NCI-H526 treated with DMSO at 0.1 percent for 48 hours (cell line): ENCODE data around the gene SGCE.

ENCODE experiments used
- DNase-seq: peaks from one replicate; lab custom pipeline; 2025; lab: John Stamatoyannopoulos, UW

The SGCE gene

DNA sequence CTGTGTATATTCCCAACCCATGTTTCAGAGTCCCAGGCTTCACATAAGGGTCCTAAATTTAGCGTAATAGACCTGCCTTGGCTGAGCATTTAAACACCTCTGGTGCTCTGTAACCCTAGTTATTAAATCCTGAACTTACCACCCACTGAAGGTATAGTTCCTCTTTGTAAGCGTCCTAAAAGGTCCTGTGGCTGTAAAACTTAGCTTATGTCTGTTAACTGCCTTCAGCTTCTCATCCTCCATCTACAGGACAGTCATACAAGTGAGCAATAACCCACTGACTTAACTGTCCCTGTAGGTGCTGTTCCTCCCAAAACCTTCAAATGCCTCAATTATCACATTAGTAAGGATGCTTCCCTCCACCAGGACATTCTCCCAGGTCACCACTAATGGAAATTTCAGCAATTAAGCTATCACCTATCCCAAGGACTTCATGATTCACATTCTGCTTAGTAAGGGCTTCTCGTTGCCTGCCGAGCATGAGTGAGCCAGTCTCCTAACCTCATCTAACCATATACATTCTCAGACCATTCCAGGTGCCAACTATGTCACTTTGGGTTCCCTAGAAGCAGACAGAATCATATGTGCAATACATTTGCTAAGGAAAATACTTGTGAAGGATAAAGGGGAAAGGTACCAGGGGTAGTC lies 90.6 kb downstream of the SGCE start:
- no peak for DNase-seq

DNA sequence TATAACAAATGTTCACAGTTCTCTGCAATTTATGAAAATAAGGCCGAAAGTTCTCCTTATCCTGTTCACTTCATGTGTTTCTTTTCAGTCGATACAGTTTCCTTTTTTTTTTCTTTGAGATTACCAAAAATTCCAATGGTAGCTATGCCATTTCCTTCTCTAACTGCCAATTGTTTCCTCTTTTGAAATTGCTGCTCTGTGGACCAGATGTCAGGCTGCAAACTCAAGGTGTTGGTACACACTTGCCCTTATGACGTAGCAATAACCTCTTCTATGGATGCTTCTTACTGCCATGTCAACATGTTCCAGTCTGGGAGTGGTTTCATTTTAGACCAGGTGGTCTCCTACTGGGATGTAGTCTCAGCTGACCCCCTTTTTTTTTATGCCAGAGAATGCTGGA lies 93.4 kb downstream of the SGCE start:
- no peak for DNase-seq

DNA sequence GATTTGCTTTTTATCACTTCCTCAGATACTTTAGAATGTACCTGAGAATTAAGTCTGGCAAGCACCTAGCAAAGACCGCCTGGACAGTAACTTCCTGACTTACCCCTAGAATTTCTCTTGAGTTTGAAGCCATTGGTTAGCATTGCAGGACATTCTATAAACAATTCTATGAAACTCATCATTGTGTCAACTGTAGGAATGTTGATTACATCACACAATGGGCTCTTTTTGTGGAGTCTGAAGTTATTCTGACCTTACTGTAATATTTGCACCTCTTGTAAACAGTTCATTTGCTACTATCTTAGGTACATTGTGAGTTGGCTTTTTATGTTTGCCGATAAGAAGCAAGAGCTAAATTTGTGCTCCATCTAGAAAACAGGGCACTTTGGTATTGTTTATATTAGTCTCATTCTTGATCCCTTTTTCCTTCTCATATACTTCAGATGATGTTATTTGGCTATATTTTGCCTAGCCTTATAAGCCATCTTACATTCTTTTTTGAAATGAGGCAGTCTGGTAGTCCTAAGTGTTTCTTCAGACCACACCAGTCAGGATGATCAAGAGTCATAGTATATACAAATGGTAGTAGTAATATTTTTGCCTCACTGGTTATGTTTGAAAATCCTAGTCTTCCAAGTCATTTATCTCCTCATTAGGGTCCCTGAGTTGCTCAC lies 94.0 kb downstream of the SGCE start:
- DNase-seq = no peak

DNA sequence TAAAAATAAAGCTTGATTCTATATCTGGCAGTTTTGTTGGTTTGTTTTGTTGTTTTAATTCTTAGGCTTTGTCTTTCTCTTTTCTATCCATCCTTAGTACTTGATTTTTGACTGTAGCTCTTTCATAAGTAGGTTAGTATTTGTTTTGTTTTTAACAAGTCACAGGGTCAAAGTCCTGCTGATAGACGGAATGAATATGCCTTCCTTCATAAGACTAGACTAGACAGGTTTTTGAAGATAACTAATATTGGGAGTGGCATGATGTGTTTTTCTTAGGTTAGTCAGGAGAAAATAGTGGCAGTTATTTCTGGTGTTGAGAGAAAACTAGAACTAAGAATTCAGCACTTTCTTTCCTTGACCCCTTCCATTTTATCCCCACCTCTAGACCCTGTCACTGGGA lies 96.0 kb downstream of the SGCE start:
- no peak for DNase-seq

DNA sequence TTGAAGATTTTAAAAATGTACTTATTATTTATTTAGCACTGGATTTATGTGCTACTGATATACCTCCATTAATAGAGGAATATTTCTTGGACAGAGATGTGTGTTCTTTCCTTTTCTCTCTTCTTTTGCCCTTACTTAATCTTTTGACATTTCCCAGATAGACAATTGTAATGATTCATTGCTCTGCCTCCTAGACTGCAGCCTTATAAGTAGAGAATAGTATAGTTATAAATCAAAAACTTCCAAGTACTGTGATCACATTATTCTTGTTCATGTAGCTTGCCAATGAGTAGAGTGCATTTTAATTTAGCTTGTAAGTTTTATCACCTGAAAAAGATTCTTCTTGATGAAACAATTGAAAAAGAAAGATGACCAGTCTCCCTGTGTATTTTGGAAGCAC lies 98.7 kb downstream of the SGCE start:
- DNase-seq = no peak

DNA sequence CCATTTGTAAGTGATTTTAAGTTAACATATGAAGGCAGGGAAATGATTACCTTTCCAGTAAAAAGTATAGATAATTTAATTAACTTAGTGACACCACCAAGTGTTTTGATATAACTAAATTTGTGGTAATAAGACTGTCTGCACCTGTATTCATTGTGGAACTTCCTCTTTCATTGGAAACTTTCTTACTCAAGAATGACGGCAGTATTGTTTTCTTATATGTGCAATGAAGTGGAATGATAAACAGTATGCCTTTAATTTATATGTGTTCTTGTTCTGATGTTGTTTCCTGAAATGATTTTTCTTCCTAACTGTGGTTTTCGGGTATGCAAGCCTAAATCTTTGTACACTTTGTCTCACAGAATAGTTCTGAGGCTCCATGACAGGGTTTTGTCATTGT lies 99.9 kb downstream of the SGCE start:
- no peak for DNase-seq

DNA sequence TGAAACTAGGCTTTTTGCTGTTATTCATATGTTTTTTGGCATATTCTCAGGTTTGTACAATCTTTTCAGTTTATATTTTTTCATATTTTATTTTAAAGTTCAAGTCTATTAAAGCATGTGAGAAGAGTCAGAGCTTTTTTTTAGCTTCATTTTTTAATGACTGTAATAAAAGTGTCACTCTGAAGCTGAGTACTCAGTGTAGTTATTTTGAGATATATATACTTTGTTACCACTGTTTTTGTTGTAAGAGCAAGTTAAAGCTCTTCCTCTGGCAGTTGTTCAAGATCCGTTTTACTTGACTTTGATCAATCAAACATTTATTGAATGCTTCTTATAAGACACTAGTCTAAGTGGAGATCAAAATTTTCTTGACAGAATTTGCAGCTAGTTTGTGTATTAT lies 108.8 kb downstream of the SGCE start:
- no peak for DNase-seq

DNA sequence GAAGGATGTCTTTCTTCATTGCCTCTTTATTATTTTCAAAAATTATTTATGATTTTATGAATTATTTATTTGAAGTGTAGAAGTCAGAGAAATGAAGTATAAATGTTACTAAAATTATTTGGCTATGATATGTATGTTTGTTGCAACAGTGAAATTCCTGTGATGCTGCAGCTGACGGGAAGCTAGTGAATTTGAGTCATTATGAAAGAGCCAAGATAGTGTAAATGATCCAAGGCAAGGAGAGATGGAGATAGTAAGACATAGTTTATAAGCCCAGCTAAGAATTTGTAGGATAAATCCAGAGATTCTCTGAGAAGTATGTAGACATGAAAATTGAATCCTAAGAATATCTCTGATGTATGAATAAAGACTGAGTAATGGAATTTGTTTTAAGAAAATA lies 115.5 kb downstream of the SGCE start:
- no peak for DNase-seq
